ENCODE results near the gene BBS9. TPM values are rescaled to one million over a fixed set of nuclear protein-coding genes. Genes with fewer than 3 reads are reported as not detected.

The BBS9 gene
- total RNA-seq, 1 experiment from 2014 or later, result 5.7 TPM

- Histone ChIP-seq H3K4me3 (ENCODE audit: low read length) (no peak overlapping the region), H3K4me1 (ENCODE audit: insufficient read depth, low read length) (no peaks in the 10 kb centered on the region), H3F3A (ENCODE audit: low read length, unreplicated experiment) (no peaks in the 10 kb centered on the region), H3K9ac (ENCODE audit: low read length) (no peak overlapping the region), H4K20me1 (ENCODE audit: low read length) (no peaks in the 10 kb centered on the region), H3K36me3 (ENCODE audit: low read depth, low read length) (no peaks in the 10 kb centered on the region), H3K9me3 (ENCODE audit: low read length) (no peaks in the 10 kb centered on the region), H3K79me2 (ENCODE audit: low read length) (no peaks in the 10 kb centered on the region), H2AFZ (ENCODE audit: low read length) (no peak overlapping the region), H3K4me2 (ENCODE audit: low read length) (0 out of 2 replicates have a peak overlapping the region, but pooled peaks have one; percentile 1), H3K27ac (ENCODE audit: low read length) (no peak overlapping the region), H3K27me3 (ENCODE audit: low read length) (no peaks in the 10 kb centered on the region), H3K9me2 (replicated peaks; ENCODE audit: low read length) (no peaks in the 10 kb centered on the region)
- DNase-seq (peak; percentile 26), ATAC-seq (peak; percentile 60)
- ChIA-PET CTCF (interaction anchor here (0.6 to 0.7 kb wide), 2 partner anchors 13 to 77 kb away, joined by 3 read pairs; no protein-coding TSS in a partner anchor), POLR2A (ENCODE audit: unreplicated experiment) (no interaction called here)
- no peak for TF ChIP-seq CTCF (conservative IDR thresholded peaks at IDR 0.05; ENCODE audit: low read depth, low read length)
- no peak for TF ChIP-seq EZH2 (IDR thresholded peaks at IDR 0.05; ENCODE audit: low read length, unreplicated experiment)
- TF ChIP-seq EZH2phosphoT487 (IDR thresholded peaks at IDR 0.05; ENCODE audit: borderline replicate concordance, low read length), result no peak
- intact Hi-C loops (cut with micrococcal nuclease), result loop anchor here (5.0 to 10.0 kb wide), 3 partner anchors 149 to 569 kb away; no protein-coding TSS in a partner anchor
- BruUV-seq (replicated peaks), result no TSS peak
These were observed 56.8 kb downstream of the BBS9 start for GRCh38 chr7:33186192-33186591.

GRCh38 chr7:33190688-33191304 is 61.4 kb downstream of the BBS9 start:
- Histone ChIP-seq H3K4me2 (ENCODE audit: low read length) (peak overlapping the region; percentile 36), H3K4me3 (ENCODE audit: low read length) (no peak overlapping the region), H3K4me1 (ENCODE audit: insufficient read depth, low read length) (peaks cover 9% of the 10 kb centered on the region), H3K27ac (ENCODE audit: low read length) (no peak overlapping the region), H4K20me1 (ENCODE audit: low read length) (no peaks in the 10 kb centered on the region), H3K27me3 (ENCODE audit: low read length) (no peaks in the 10 kb centered on the region), H2AFZ (ENCODE audit: low read length) (no peak overlapping the region), H3K9me3 (ENCODE audit: low read length) (no peaks in the 10 kb centered on the region), H3K9me2 (replicated peaks; ENCODE audit: low read length) (no peaks in the 10 kb centered on the region), H3K9ac (ENCODE audit: low read length) (no peak overlapping the region), H3F3A (ENCODE audit: low read length, unreplicated experiment) (no peaks in the 10 kb centered on the region), H3K79me2 (ENCODE audit: low read length) (no peaks in the 10 kb centered on the region), H3K36me3 (ENCODE audit: low read depth, low read length) (no peaks in the 10 kb centered on the region)
- CTCF ChIA-PET, result no interaction called here
- TF ChIP-seq EZH2 (IDR thresholded peaks at IDR 0.05; ENCODE audit: low read length, unreplicated experiment), result no peak
- TF ChIP-seq CTCF (conservative IDR thresholded peaks at IDR 0.05; ENCODE audit: low read depth, low read length), result no peak
- TF ChIP-seq EZH2phosphoT487 (IDR thresholded peaks at IDR 0.05; ENCODE audit: borderline replicate concordance, low read length), result no peak
- intact Hi-C loops (cut with micrococcal nuclease), result no loop called here
- ATAC-seq (no peak), DNase-seq (no peak)
- no TSS peak for BruUV-seq (replicated peaks)
- POLR2A ChIA-PET (ENCODE audit: unreplicated experiment), result no interaction called here

GRCh38 chr7:33191340-33191739 is 62.0 kb downstream of the BBS9 start:
- no peaks in the 10 kb centered on the region for H3K9me3 ChIP-seq (ENCODE audit: low read length)
- no peak overlapping the region for H2AFZ ChIP-seq (ENCODE audit: low read length)
- H4K20me1 ChIP-seq (ENCODE audit: low read length), result no peaks in the 10 kb centered on the region
- no TSS peak for BruUV-seq (replicated peaks)
- no peak overlapping the region for H3K4me3 ChIP-seq (ENCODE audit: low read length)
- H3K36me3 ChIP-seq (ENCODE audit: low read depth, low read length), result no peaks in the 10 kb centered on the region
- no peaks in the 10 kb centered on the region for H3K9me2 ChIP-seq (replicated peaks; ENCODE audit: low read length)
- POLR2A ChIA-PET (ENCODE audit: unreplicated experiment), result no interaction called here
- H3K9ac ChIP-seq (ENCODE audit: low read length), result no peak overlapping the region
- H3K27ac ChIP-seq (ENCODE audit: low read length), result no peak overlapping the region
- CTCF ChIA-PET, result no interaction called here
- intact Hi-C loops (cut with micrococcal nuclease), result no loop called here
- peak; percentile 89 for ATAC-seq
- no peaks in the 10 kb centered on the region for H3F3A ChIP-seq (ENCODE audit: low read length, unreplicated experiment)
- H3K4me2 ChIP-seq (ENCODE audit: low read length), result peak overlapping the region; percentile 36
- peak; percentile 37 for DNase-seq
- H3K4me1 ChIP-seq (ENCODE audit: insufficient read depth, low read length), result peaks cover 9% of the 10 kb centered on the region
- H3K79me2 ChIP-seq (ENCODE audit: low read length), result no peaks in the 10 kb centered on the region
- H3K27me3 ChIP-seq (ENCODE audit: low read length), result no peaks in the 10 kb centered on the region
- TF ChIP-seq EZH2 (IDR thresholded peaks at IDR 0.05; ENCODE audit: low read length, unreplicated experiment) (no peak), CTCF (conservative IDR thresholded peaks at IDR 0.05; ENCODE audit: low read depth, low read length) (0 out of 2 replicates have a peak, but pooled peaks have one; percentile 11), EZH2phosphoT487 (IDR thresholded peaks at IDR 0.05; ENCODE audit: borderline replicate concordance, low read length) (no peak)
